ENCODE data around the gene ASPHD2. TPM values are rescaled to one million over a fixed set of nuclear protein-coding genes. Genes with fewer than 3 reads are reported as not detected.

ASPHD2 gene
- total and polyA plus RNA-seq, 10 of the 15 experiments (the other 5 are each of a cell fraction or from before 2014, with no cell fraction given): 1.6 to 10.6 (median 5.2) TPM

DNA sequence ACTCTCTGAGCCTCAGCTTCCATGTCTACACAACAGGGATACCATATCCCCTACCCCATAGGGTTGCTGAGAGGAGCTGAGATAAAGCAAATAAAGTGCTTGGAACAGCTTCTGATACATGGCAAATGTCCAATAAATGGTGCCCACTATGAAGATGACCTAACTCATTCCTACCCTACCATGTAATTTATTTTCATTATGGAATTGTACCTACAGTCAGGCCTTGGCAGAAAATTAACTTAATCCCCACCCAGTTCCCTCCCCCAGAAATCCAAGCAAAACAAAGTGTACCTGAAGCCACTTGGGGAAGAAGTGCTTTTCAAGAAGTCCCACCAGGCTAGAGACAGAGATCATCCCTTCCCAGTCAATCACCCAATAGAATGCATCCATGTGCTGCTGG lies 65.4 kb downstream of the ASPHD2 start:
- ChIA-PET CTCF (interaction anchor here (0.8 to 1.6 kb wide), 3 partner anchors 9 to 15 kb away, joined by 3 to 9 read pairs (median 4); partner anchors contain the start of genes HPS4 and SRRD), RAD21 (ENCODE audit: unreplicated experiment) (no interaction called here), SMC1A (ENCODE audit: uncharacterized antibody, unreplicated experiment) (interaction anchor here (1.5 kb wide), 1 partner anchor 8 kb away, joined by 3 read pairs; no protein-coding TSS in a partner anchor), POLR2A (interaction anchor here (0.7 to 0.8 kb wide), 3 partner anchors 22 to 85 kb away, joined by 3 to 6 read pairs (median 3); no protein-coding TSS in a partner anchor)
- Histone ChIP-seq H4K20me1 (ENCODE audit: control insufficient read depth, insufficient read depth) (no peaks in the 10 kb centered on the region), H3K27ac (ENCODE audit: control insufficient read depth, insufficient read depth) (no peak overlapping the region), H3K9me3 (replicated peaks; ENCODE audit: control insufficient read depth, insufficient read depth, low read length) (no peaks in the 10 kb centered on the region), H3K9ac (ENCODE audit: control insufficient read depth, insufficient read depth, low read length) (no peak overlapping the region), H3K79me2 (ENCODE audit: control insufficient read depth, insufficient read depth, low read length) (no peaks in the 10 kb centered on the region), H3K27me3 (replicated peaks in 1 of 2; ENCODE audit: control insufficient read depth in 2 of 2, insufficient read depth in 2 of 2, low read length in 1 of 2) (no peaks in the 10 kb centered on the region), H3K36me3 (ENCODE audit: control insufficient read depth in 2 of 2, insufficient read depth in 2 of 2, low read length in 1 of 2) (peaks cover 39 to 48% of the 10 kb centered on the region in 2 experiments), H3K4me3 (no peak overlapping the region), H3K4me1 (ENCODE audit: control insufficient read depth, insufficient read depth, low read length) (no peaks in the 10 kb centered on the region), H3K4me2 (ENCODE audit: control insufficient read depth, insufficient read depth) (no peak overlapping the region), H2AFZ (ENCODE audit: control insufficient read depth, low read depth, low read length) (no peak overlapping the region)
- in situ Hi-C loops (cut with MboI): no loop called here
- no peak for DNase-seq (ENCODE audit: low read depth, low spot score)
- no peak for TF ChIP-seq MEF2B (IDR thresholded peaks at IDR 0.05; ENCODE audit: partially characterized antibody, poor library complexity, severe bottlenecking)
- TF ChIP-seq RBBP5 (conservative IDR thresholded peaks at IDR 0.05): no peak
- TF ChIP-seq, protein P1, sequence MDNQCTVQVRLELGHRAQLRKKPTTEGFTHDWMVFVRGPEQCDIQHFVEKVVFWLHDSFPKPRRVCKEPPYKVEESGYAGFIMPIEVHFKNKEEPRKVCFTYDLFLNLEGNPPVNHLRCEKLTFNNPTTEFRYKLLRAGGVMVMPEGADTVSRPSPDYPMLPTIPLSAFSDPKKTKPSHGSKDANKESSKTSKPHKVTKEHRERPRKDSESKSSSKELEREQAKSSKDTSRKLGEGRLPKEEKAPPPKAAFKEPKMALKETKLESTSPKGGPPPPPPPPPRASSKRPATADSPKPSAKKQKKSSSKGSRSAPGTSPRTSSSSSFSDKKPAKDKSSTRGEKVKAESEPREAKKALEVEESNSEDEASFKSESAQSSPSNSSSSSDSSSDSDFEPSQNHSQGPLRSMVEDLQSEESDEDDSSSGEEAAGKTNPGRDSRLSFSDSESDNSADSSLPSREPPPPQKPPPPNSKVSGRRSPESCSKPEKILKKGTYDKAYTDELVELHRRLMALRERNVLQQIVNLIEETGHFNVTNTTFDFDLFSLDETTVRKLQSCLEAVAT (IDR thresholded peaks at IDR 0.05): no peak
- TF ChIP-seq, protein P2, sequence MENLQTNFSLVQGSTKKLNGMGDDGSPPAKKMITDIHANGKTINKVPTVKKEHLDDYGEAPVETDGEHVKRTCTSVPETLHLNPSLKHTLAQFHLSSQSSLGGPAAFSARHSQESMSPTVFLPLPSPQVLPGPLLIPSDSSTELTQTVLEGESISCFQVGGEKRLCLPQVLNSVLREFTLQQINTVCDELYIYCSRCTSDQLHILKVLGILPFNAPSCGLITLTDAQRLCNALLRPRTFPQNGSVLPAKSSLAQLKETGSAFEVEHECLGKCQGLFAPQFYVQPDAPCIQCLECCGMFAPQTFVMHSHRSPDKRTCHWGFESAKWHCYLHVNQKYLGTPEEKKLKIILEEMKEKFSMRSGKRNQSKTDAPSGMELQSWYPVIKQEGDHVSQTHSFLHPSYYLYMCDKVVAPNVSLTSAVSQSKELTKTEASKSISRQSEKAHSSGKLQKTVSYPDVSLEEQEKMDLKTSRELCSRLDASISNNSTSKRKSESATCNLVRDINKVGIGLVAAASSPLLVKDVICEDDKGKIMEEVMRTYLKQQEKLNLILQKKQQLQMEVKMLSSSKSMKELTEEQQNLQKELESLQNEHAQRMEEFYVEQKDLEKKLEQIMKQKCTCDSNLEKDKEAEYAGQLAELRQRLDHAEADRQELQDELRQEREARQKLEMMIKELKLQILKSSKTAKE (IDR thresholded peaks at IDR 0.05; ENCODE audit: low read depth, poor library complexity, severe bottlenecking): no peak
- no peak for TF ChIP-seq STAT3 (IDR thresholded peaks at IDR 0.05; ENCODE audit: low read depth, low read length)
- no peak for TF ChIP-seq FOXM1 (IDR thresholded peaks at IDR 0.05; ENCODE audit: low read depth, low read length)
- no peak for TF ChIP-seq RELA (IDR thresholded peaks at IDR 0.05; ENCODE audit: borderline replicate concordance, partially characterized antibody)
- TF ChIP-seq, protein P3, sequence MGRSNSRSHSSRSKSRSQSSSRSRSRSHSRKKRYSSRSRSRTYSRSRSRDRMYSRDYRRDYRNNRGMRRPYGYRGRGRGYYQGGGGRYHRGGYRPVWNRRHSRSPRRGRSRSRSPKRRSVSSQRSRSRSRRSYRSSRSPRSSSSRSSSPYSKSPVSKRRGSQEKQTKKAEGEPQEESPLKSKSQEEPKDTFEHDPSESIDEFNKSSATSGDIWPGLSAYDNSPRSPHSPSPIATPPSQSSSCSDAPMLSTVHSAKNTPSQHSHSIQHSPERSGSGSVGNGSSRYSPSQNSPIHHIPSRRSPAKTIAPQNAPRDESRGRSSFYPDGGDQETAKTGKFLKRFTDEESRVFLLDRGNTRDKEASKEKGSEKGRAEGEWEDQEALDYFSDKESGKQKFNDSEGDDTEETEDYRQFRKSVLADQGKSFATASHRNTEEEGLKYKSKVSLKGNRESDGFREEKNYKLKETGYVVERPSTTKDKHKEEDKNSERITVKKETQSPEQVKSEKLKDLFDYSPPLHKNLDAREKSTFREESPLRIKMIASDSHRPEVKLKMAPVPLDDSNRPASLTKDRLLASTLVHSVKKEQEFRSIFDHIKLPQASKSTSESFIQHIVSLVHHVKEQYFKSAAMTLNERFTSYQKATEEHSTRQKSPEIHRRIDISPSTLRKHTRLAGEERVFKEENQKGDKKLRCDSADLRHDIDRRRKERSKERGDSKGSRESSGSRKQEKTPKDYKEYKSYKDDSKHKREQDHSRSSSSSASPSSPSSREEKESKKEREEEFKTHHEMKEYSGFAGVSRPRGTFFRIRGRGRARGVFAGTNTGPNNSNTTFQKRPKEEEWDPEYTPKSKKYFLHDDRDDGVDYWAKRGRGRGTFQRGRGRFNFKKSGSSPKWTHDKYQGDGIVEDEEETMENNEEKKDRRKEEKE (IDR thresholded peaks at IDR 0.05): no peak
- TF ChIP-seq SUPT20H (IDR thresholded peaks at IDR 0.05; ENCODE audit: borderline replicate concordance, control insufficient read depth, low read depth, low read length): no peak
- TF ChIP-seq ZNF207 (IDR thresholded peaks at IDR 0.05; ENCODE audit: borderline replicate concordance): no peak
- TF ChIP-seq, protein P4, sequence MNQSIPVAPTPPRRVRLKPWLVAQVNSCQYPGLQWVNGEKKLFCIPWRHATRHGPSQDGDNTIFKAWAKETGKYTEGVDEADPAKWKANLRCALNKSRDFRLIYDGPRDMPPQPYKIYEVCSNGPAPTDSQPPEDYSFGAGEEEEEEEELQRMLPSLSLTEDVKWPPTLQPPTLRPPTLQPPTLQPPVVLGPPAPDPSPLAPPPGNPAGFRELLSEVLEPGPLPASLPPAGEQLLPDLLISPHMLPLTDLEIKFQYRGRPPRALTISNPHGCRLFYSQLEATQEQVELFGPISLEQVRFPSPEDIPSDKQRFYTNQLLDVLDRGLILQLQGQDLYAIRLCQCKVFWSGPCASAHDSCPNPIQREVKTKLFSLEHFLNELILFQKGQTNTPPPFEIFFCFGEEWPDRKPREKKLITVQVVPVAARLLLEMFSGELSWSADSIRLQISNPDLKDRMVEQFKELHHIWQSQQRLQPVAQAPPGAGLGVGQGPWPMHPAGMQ (IDR thresholded peaks at IDR 0.05; ENCODE audit: borderline replicate concordance): no peak
- no peak for TF ChIP-seq GATAD2B (conservative IDR thresholded peaks at IDR 0.05; ENCODE audit: low read depth)
- TF ChIP-seq NR2C1 (IDR thresholded peaks at IDR 0.05): no peak
- no peak for TF ChIP-seq ASH2L (IDR thresholded peaks at IDR 0.05; ENCODE audit: borderline replicate concordance, low read depth)
- ATAC-seq: no peak
- no TSS peak for BruUV-seq (replicated peaks)
- intact Hi-C loops (cut with micrococcal nuclease; ENCODE audit: unreplicated experiment): no loop called here
- FAIRE-seq: no peak
